Gastroesophageal sphincter (tissue), 4 donors: ENCODE data around the gene AFTPH. TPM values are rescaled to one million over a fixed set of nuclear protein-coding genes. Genes with fewer than 3 reads are reported as not detected.

Source experiments
- ATAC-seq: fragments of 150-250 bp; one replicate; pipeline ENCODE4 v1.9.1; 2016; ENCODE audit warnings: mild to moderate bottlenecking, moderate library complexity
- H3K27ac ChIP-seq, 4 donors: fragments of 200-600 bp; sonication (generic) in 3 of 4; 1 replicate in 3 of 4; 2 replicates in 1 of 4; pipeline ENCODE4 v1.5.1; 2016 to 2019
- H3K27me3 ChIP-seq: fragments of 200-600 bp; sonication (generic); one replicate; pipeline ENCODE4 v1.5.1; 2019
- H3K36me3 ChIP-seq, 2 donors: fragments of 200-600 bp; sonication (generic); one replicate each; pipeline ENCODE4 v1.5.1; 2019; ENCODE audit warnings: control low read depth in 1 of 2
- H3K4me1 ChIP-seq, 3 donors: fragments of 200-600 bp; sonication (generic); 1 replicate in 2 of 3; 2 replicates in 1 of 3; pipeline ENCODE4 v1.5.1; 2016 to 2019; ENCODE audit warnings: control low read depth in 2 of 3
- H3K4me3 ChIP-seq, 2 donors: fragments of 200-600 bp; sonication (generic); one replicate each; pipeline ENCODE4 v1.5.1; 2019; ENCODE audit warnings: mild to moderate bottlenecking in 1 of 2, moderate library complexity in 1 of 2
- H3K9me3 ChIP-seq, 3 donors: fragments of 200-600 bp; sonication (generic); one replicate each; pipeline ENCODE4 v1.5.1; 2017 to 2019; ENCODE audit warnings: control low read depth in 2 of 3
- EP300 ChIP-seq: sonication (generic); formaldehyde crosslinking; IDR thresholded peaks from one replicate; pipeline ENCODE4 v1.6.1; 2017; ENCODE audit warnings: antibody characterized with exemption, mild to moderate bottlenecking
- POLR2A ChIP-seq, 2 donors: fragments of 450-650 bp; IDR thresholded peaks; one replicate each; pipeline ENCODE4 v1.6.1; 2017; ENCODE audit warnings: antibody characterized with exemption in 2 of 2, mild to moderate bottlenecking in 2 of 2, moderate library complexity in 1 of 2
- POLR2AphosphoS5 ChIP-seq: sonication (generic); formaldehyde crosslinking; IDR thresholded peaks from one replicate; pipeline ENCODE4 v1.6.1; 2017; ENCODE audit warnings: antibody characterized with exemption
- WGBS, 2 donors: methylation state at CpG; one replicate each; pipeline ENCODE4 v1.1.5; 2018; ENCODE audit warnings: low coverage in 1 of 2; 5-methylcytosine and 5-hydroxymethylcytosine counted together
- total RNA-seq, 4 donors: library from RNA; depleted of rRNA; stranded (reverse); fragments of >200 nt; gene quantifications; one replicate each; pipeline ENCODE4 v1.1.0, GENCODE V29; 2016
- TF ChIP-seq, protein P1 (sequence below), 4 experiments: fragments of 200-600 bp in 2 of 4; fragments of 450-650 bp in 2 of 4; sonication (generic) in 1 of 4; IDR thresholded peaks; one replicate each; pipeline ENCODE4 v1.5.1; 2017 to 2019; ENCODE audit warnings: antibody characterized with exemption in 4 of 4, mild to moderate bottlenecking in 2 of 4, moderate library complexity in 2 of 4

AFTPH gene, protein sequence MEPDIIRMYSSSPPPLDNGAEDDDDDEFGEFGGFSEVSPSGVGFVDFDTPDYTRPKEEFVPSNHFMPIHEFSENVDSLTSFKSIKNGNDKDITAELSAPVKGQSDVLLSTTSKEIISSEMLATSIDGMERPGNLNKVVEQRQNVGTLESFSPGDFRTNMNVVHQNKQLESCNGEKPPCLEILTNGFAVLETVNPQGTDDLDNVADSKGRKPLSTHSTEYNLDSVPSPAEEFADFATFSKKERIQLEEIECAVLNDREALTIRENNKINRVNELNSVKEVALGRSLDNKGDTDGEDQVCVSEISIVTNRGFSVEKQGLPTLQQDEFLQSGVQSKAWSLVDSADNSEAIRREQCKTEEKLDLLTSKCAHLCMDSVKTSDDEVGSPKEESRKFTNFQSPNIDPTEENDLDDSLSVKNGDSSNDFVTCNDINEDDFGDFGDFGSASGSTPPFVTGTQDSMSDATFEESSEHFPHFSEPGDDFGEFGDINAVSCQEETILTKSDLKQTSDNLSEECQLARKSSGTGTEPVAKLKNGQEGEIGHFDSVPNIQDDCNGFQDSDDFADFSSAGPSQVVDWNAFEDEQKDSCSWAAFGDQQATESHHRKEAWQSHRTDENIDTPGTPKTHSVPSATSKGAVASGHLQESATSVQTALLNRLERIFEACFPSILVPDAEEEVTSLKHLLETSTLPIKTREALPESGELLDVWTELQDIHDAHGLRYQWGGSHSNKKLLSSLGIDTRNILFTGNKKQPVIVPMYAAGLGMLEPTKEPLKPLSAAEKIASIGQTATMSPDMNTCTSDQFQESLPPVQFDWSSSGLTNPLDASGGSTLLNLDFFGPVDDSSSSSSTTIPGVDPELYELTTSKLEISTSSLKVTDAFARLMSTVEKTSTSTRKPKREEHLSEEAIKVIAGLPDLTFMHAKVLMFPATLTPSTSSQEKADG
- total RNA-seq = 10 to 100 TPM; 33.0 to 53.5 (median 41.6) TPM

DNA sequence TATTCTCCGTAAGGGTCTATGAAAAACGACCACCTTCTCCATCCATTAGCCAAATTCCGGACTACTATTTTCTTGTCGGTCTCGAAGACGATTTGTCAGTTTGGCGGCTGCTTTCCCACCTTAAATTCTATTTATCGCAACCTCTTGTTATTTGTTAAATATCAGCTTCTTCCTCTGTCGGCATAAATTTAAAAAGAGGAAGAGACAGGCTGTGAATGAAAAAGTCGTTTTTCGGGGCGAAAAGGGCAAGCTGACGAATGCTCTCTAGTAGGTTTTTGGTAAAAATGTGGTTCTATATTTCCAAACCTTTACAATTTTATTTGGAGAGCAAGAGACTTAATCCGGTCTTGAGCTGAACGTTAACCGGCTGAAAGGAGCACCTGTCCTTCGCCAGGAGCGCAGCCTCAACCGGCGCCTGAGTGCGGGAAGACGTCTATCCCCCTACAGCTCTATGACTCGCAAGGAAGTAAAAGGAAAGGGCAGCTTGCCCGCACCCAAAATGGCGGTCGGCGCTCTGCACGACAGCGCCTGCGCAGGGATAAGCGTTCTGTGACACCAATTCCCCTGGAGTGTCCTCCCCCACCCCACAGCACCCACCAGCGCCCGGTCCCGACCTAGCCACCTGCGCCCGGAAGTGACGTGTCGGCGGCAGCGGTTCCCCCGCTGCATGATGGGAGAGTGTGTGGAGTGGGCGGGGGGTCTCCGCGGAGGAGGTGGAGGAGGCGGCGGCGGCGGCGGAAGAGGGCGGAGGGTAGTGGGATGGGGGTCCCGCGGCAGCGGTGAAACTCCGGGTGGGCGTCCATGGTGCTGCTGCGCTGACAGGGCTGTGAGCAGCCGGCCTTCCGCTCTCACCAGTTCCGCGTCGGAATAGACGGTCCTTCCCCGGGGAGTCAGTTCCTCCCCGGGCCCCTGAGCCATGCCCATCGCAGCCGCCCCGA, at the start of gene AFTPH:
Gene AFTPH, plus strand, starts transcription at position 663 of the 938 bp plus-strand sequence. CDS start 27,147 bp downstream, outside the sequence.
- peak within 1 kb of the TSS; percentile 90 to 96 for H3K4me3 ChIP-seq
- 0 to 1% methylated on average over 14 to 16 of the region's 67 CpGs for WGBS, 2 donors
- peaks cover 0 to 48% (median 3%) of the 10 kb centered on the region in 3 donors for H3K4me1 ChIP-seq
- no peaks in the 10 kb centered on the region for H3K27me3 ChIP-seq
- peak; percentile 99 for ATAC-seq
- H3K27ac ChIP-seq = peak within 1 kb of the TSS; percentile 86 to 98 (median 98)
- H3K9me3 ChIP-seq = no peaks in the 10 kb centered on the region
- H3K36me3 ChIP-seq = no peaks in the 10 kb centered on the region
- TF ChIP-seq POLR2A (IDR thresholded peaks at IDR 0.05) (peak; percentile 83 to 88), EP300 (no peak), POLR2AphosphoS5 (peak; percentile 91)
- TF ChIP-seq, protein P1, sequence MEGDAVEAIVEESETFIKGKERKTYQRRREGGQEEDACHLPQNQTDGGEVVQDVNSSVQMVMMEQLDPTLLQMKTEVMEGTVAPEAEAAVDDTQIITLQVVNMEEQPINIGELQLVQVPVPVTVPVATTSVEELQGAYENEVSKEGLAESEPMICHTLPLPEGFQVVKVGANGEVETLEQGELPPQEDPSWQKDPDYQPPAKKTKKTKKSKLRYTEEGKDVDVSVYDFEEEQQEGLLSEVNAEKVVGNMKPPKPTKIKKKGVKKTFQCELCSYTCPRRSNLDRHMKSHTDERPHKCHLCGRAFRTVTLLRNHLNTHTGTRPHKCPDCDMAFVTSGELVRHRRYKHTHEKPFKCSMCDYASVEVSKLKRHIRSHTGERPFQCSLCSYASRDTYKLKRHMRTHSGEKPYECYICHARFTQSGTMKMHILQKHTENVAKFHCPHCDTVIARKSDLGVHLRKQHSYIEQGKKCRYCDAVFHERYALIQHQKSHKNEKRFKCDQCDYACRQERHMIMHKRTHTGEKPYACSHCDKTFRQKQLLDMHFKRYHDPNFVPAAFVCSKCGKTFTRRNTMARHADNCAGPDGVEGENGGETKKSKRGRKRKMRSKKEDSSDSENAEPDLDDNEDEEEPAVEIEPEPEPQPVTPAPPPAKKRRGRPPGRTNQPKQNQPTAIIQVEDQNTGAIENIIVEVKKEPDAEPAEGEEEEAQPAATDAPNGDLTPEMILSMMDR (IDR thresholded peaks at IDR 0.05) = no peak

DNA sequence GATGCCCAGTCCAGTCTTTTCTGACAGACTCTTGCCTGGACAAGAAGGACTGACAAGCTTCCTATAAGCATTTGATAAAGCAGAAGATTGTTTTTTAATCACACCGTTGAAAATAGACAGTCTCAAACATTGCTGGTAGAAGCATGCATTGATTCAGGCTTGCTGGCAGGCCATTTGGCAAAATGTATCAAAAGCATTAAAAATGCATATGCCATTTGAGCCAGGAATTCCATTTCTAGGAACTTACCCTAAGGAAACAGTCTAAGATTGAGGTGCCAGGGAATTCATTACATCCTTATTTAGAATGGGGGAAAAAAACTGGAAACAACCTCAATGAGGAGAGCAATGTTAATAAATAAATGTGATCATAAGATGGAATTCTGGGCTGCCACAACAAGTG, 49.5 kb upstream of the AFTPH start:
- Histone ChIP-seq H3K4me3 (no peak overlapping the region), H3K4me1 (no peaks in the 10 kb centered on the region), H3K36me3 (no peaks in the 10 kb centered on the region), H3K9me3 (no peaks in the 10 kb centered on the region), H3K27me3 (no peaks in the 10 kb centered on the region), H3K27ac (no peak overlapping the region)
- 60% methylated on average over 1 of the region's 1 CpG; no CpG with 5 or more reads in 1 of the 2 donors for WGBS, 2 donors
- no peak for TF ChIP-seq POLR2AphosphoS5
- no peak for TF ChIP-seq POLR2A (IDR thresholded peaks at IDR 0.05)
- no peak for TF ChIP-seq EP300
- TF ChIP-seq, protein P1 (IDR thresholded peaks at IDR 0.05) = no peak
- no peak for ATAC-seq

DNA sequence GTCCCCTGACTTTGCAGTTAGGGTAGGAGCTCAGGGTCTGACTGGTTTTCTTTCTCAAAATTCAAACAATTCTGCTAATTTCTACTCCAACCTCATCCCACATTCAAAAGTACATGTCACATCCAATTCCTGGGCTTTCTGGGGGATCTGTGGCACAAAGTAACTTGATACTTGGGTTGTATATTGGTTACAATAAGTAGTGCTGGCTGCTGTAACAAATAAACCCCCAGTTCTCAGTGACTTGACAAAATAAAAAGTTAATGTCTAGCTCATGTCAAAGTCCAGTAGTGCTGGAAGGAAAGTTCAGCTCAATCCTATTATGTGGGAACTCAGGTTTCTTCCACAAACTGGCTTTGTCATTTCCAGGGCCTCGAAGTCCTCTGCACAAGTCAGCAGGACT, 47.1 kb upstream of the AFTPH start:
- Histone ChIP-seq H3K27ac (no peak overlapping the region), H3K9me3 (no peaks in the 10 kb centered on the region), H3K27me3 (no peaks in the 10 kb centered on the region), H3K36me3 (no peaks in the 10 kb centered on the region), H3K4me3 (no peak overlapping the region), H3K4me1 (no peaks in the 10 kb centered on the region)
- TF ChIP-seq, protein P1 (IDR thresholded peaks at IDR 0.05) = no peak
- no peak for TF ChIP-seq POLR2A (IDR thresholded peaks at IDR 0.05)
- TF ChIP-seq POLR2AphosphoS5 = no peak
- TF ChIP-seq EP300 = no peak
- ATAC-seq = no peak
- WGBS, 2 donors = 86 to 100% methylated on average over 1 of the region's 1 CpG

DNA sequence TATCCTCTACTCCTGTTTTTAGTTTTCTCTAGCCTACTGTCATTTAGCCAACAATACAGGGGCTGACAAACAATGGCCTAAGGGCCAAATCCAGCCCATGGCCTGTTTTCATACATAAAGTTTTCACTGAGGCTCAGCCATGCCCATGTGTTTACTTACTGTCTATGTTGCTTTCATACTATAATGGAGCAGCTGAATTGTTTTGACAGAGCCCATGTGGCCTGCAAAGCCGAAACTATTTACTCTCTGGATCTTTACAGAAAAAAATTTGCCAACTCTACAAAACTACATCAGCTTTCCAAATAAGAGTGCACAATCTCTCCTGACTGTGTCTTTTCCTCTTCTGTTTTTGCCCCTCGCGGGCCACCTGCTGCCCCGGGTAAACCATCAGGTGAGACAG, 46.1 kb upstream of the AFTPH start:
- WGBS, 2 donors = 62 to 91% methylated on average over 4 of the region's 4 CpGs
- H3K4me1 ChIP-seq = no peaks in the 10 kb centered on the region
- no peaks in the 10 kb centered on the region for H3K9me3 ChIP-seq
- no peak overlapping the region for H3K4me3 ChIP-seq
- TF ChIP-seq POLR2AphosphoS5 (no peak), EP300 (no peak), POLR2A (IDR thresholded peaks at IDR 0.05) (no peak)
- TF ChIP-seq, protein P1 (IDR thresholded peaks at IDR 0.05) = no peak
- no peaks in the 10 kb centered on the region for H3K36me3 ChIP-seq
- H3K27me3 ChIP-seq = no peaks in the 10 kb centered on the region
- no peak for ATAC-seq
- no peak overlapping the region for H3K27ac ChIP-seq
